Trophoblast cell (in vitro differentiated cells and primary cell): ENCODE data around the gene MTR.

Source experiments
- DNase-seq, 2 donors: peaks; one replicate each; pipeline ENCODE4 v3.0.0-alpha.2; 2016
- H2AFZ ChIP-seq: 2 replicates; pipeline ENCODE4 v1.6.1; 2013; ENCODE audit warnings: low read length, moderate library complexity, mild to moderate bottlenecking; ENCODE audit not compliant: insufficient read depth, poor library complexity
- H2AK5ac ChIP-seq: 2 replicates; pipeline ENCODE4 v1.6.1; 2013; ENCODE audit warnings: mild to moderate bottlenecking, low read length
- H2BK120ac ChIP-seq: 2 replicates; pipeline ENCODE4 v1.6.1; 2013; ENCODE audit warnings: low read length, mild to moderate bottlenecking, moderate library complexity; ENCODE audit not compliant: insufficient read depth, poor library complexity
- H2BK12ac ChIP-seq: 2 replicates; pipeline ENCODE4 v1.6.1; 2013; ENCODE audit warnings: mild to moderate bottlenecking, low read length, moderate library complexity
- H2BK5ac ChIP-seq: 2 replicates; pipeline ENCODE4 v1.6.1; 2013; ENCODE audit warnings: low read length, low read depth, moderate library complexity, mild to moderate bottlenecking; ENCODE audit not compliant: poor library complexity
- H3K14ac ChIP-seq: 2 replicates; pipeline ENCODE4 v1.6.1; 2013; ENCODE audit warnings: mild to moderate bottlenecking, low read length
- H3K18ac ChIP-seq: 2 replicates; pipeline ENCODE4 v1.6.1; 2013; ENCODE audit warnings: mild to moderate bottlenecking, low read length
- H3K23ac ChIP-seq: 2 replicates; pipeline ENCODE4 v1.6.1; 2013; ENCODE audit warnings: low read length
- H3K27ac ChIP-seq: 2 replicates; pipeline ENCODE4 v1.5.1; 2013; ENCODE audit warnings: low read depth, mild to moderate bottlenecking, inconsistent platforms, low read length, moderate library complexity
- H3K27me3 ChIP-seq: 2 replicates; pipeline ENCODE4 v1.6.1; 2013; ENCODE audit warnings: inconsistent platforms, mild to moderate bottlenecking, low read length, moderate library complexity; ENCODE audit not compliant: insufficient read depth
- H3K36me3 ChIP-seq, 2 experiments: 1 replicate in 1 of 2; 2 replicates in 1 of 2; pipeline ENCODE4 v1.6.1; 2013; ENCODE audit warnings: low read length in 2 of 2, mild to moderate bottlenecking in 2 of 2, moderate library complexity in 1 of 2; ENCODE audit not compliant: insufficient read depth in 2 of 2, control insufficient read depth in 1 of 2
- H3K4ac ChIP-seq: 2 replicates; pipeline ENCODE4 v1.6.1; 2013; ENCODE audit warnings: low read depth, mild to moderate bottlenecking, low read length, moderate library complexity
- H3K4me1 ChIP-seq, 2 experiments: 1 replicate in 1 of 2; 2 replicates in 1 of 2; pipeline ENCODE4 v1.6.1; 2013; ENCODE audit warnings: low read length in 2 of 2, mild to moderate bottlenecking in 2 of 2, moderate library complexity in 1 of 2; ENCODE audit not compliant: insufficient read depth in 2 of 2, control insufficient read depth in 1 of 2
- H3K4me2 ChIP-seq: 2 replicates; pipeline ENCODE4 v1.6.1; 2013; ENCODE audit warnings: inconsistent platforms, mild to moderate bottlenecking, low read length, moderate library complexity
- H3K4me3 ChIP-seq: 2 replicates; pipeline ENCODE4 v1.5.1; 2013; ENCODE audit warnings: mild to moderate bottlenecking, low read depth, low read length, inconsistent platforms
- H3K79me1 ChIP-seq: one replicate; pipeline ENCODE4 v1.6.1; 2013; ENCODE audit warnings: low read length
- H3K79me2 ChIP-seq: 2 replicates; pipeline ENCODE4 v1.6.1; 2013; ENCODE audit warnings: low read length, mild to moderate bottlenecking; ENCODE audit not compliant: control insufficient read depth, insufficient read depth, poor library complexity
- H3K9ac ChIP-seq: 2 replicates; pipeline ENCODE4 v1.6.1; 2013; ENCODE audit warnings: mild to moderate bottlenecking, low read length
- H3K9me3 ChIP-seq: 2 replicates; pipeline ENCODE4 v1.6.1; 2013; ENCODE audit warnings: low read depth, mild to moderate bottlenecking, control low read depth, inconsistent platforms, low read length; ENCODE audit not compliant: insufficient read depth
- H4K12ac ChIP-seq: 2 replicates; pipeline ENCODE4 v1.6.1; 2013; ENCODE audit warnings: low read depth, mild to moderate bottlenecking, low read length, moderate library complexity
- H4K8ac ChIP-seq: 2 replicates; pipeline ENCODE4 v1.6.1; 2013; ENCODE audit warnings: low read depth, mild to moderate bottlenecking, low read length, moderate library complexity
- H4K91ac ChIP-seq: one replicate; pipeline ENCODE4 v1.6.1; 2013; ENCODE audit warnings: low read depth, mild to moderate bottlenecking, low read length, moderate library complexity
- WGBS: extraction: QIAGEN DNeasy Blood & Tissue Kit; methylation state at CpG from one replicate; pipeline ENCODE4 v1.1.7; 2013; ENCODE audit warnings: missing lambda C conversion rate; ENCODE audit not compliant: insufficient read length, insufficient coverage; ENCODE audit errors: extremely low coverage; 5-methylcytosine and 5-hydroxymethylcytosine counted together

MTR gene

DNA sequence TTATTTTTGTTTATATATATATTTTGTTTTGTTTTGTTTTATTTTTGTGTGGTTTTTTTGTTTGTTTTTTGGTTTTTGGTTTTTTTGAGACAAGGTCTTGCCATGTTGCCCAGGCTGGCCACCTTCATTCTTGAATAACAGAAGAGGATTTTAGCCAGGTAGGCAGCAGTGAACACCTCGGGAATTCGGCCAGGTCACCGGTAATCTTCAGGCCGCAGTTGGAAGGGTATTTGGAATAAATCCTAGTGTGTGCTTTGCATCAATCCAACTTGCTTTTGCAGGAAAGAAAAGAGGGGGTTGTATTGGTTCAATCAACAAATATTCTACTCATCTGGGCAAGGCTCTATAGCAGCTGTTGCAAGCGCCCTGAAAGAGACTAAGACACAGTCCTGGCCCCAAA is 155.3 kb downstream of the MTR start:
- H3K23ac ChIP-seq: no peak overlapping the region
- no peak overlapping the region for H3K14ac ChIP-seq
- H4K91ac ChIP-seq: no peak overlapping the region
- no peak overlapping the region for H3K27ac ChIP-seq
- H2AFZ ChIP-seq: no peak overlapping the region
- no peak overlapping the region for H3K9ac ChIP-seq
- no peaks in the 10 kb centered on the region for H3K27me3 ChIP-seq
- no peaks in the 10 kb centered on the region for H3K36me3 ChIP-seq
- H4K8ac ChIP-seq: no peak overlapping the region
- no peak overlapping the region for H2BK12ac ChIP-seq
- H3K4ac ChIP-seq: no peak overlapping the region
- no peak for DNase-seq
- no peak overlapping the region for H3K18ac ChIP-seq
- no CpG with 5 or more reads among the region's 5 CpGs for WGBS
- H3K9me3 ChIP-seq: no peaks in the 10 kb centered on the region
- no peaks in the 10 kb centered on the region for H3K79me2 ChIP-seq
- H3K4me3 ChIP-seq: no peak overlapping the region
- no peak overlapping the region for H2BK120ac ChIP-seq
- no peak overlapping the region for H2AK5ac ChIP-seq
- H3K79me1 ChIP-seq: no peaks in the 10 kb centered on the region
- H3K4me1 ChIP-seq: peaks cover 3 to 11% of the 10 kb centered on the region in 2 experiments
- H4K12ac ChIP-seq: no peak overlapping the region
- H3K4me2 ChIP-seq: no peak overlapping the region
- H2BK5ac ChIP-seq: no peak overlapping the region

DNA sequence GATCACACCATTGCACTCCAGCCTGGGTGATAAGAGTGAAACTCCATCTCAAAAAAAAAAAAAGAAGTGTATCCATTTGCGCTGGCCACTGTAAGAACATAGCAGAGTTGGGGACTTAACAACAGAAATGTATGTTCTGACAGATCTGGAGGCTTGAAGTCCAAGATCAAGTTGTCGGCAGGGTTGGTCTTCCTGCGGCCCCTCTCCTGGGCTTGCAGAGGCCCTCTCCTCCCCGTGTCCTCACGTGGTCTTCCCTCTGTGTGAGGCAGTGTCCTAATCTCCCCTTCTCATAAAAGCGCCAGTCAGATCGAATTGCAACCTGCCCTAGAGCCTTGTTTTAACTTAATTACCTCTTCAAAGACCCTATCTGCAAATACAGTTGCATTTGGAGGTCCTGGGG is 156.6 kb downstream of the MTR start:
- no peak overlapping the region for H4K12ac ChIP-seq
- no peaks in the 10 kb centered on the region for H3K27me3 ChIP-seq
- no peak overlapping the region for H3K14ac ChIP-seq
- no peaks in the 10 kb centered on the region for H3K9me3 ChIP-seq
- no peak overlapping the region for H3K4me2 ChIP-seq
- no peak overlapping the region for H3K4ac ChIP-seq
- no peak overlapping the region for H4K91ac ChIP-seq
- no peak overlapping the region for H2AK5ac ChIP-seq
- WGBS: no CpG with 5 or more reads among the region's 7 CpGs
- H3K79me1 ChIP-seq: no peaks in the 10 kb centered on the region
- H3K9ac ChIP-seq: no peak overlapping the region
- H2BK12ac ChIP-seq: no peak overlapping the region
- no peak overlapping the region for H2BK5ac ChIP-seq
- H4K8ac ChIP-seq: no peak overlapping the region
- H3K79me2 ChIP-seq: no peaks in the 10 kb centered on the region
- no peaks in the 10 kb centered on the region for H3K36me3 ChIP-seq
- H3K27ac ChIP-seq: no peak overlapping the region
- H3K4me1 ChIP-seq: peaks cover 3 to 11% of the 10 kb centered on the region in 2 experiments
- no peak overlapping the region for H3K18ac ChIP-seq
- no peak overlapping the region for H2AFZ ChIP-seq
- no peak overlapping the region for H3K4me3 ChIP-seq
- no peak overlapping the region for H3K23ac ChIP-seq
- no peak overlapping the region for H2BK120ac ChIP-seq
- DNase-seq: no peak

DNA sequence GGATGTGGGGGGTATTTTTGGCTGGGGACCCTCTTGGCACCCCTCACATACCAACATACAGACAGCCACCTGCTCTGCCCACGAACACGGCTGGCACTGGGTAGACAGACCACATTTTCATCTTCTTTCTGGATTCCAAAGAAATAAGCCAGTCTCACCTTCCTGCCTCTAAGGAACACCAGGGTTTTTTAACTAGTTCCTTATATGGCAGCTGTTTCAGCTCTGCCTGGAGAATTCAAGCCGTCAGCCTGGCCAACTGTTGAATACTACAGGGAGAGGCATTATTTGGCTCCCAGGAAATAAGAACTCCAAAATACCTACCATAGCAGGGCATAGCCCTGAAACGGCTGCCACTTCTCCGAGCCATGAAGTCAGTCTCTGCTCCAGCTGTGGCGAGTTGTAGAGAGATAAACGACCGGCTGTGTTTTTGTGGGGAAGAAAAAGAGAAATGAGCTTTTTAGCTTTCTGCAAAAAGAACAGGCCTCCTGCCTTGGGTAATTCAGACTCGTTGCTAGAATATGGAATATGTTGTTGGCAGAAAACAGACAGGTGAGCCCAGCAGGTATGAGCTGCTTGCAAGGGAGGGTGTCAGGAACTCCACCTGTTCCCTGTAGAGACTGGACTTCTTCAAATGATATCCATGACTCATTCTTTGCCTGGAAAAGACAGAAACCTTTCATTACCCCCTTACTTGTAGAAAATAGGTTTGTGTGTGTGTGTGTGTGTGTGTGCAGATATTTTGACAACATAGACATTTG is 157.3 kb downstream of the MTR start:
- no peak overlapping the region for H2BK5ac ChIP-seq
- no peak overlapping the region for H3K4me3 ChIP-seq
- no peak overlapping the region for H3K18ac ChIP-seq
- H4K91ac ChIP-seq: no peak overlapping the region
- no peak overlapping the region for H3K4me2 ChIP-seq
- H3K4me1 ChIP-seq: peaks cover 3 to 11% of the 10 kb centered on the region in 2 experiments
- peak overlapping the region; percentile 52 for H2BK120ac ChIP-seq
- no CpG with 5 or more reads among the region's 9 CpGs for WGBS
- H3K27ac ChIP-seq: peak overlapping the region; percentile 30
- H3K36me3 ChIP-seq: no peaks in the 10 kb centered on the region
- H3K14ac ChIP-seq: no peak overlapping the region
- DNase-seq: no peak
- H3K79me1 ChIP-seq: no peaks in the 10 kb centered on the region
- H4K8ac ChIP-seq: no peak overlapping the region
- H3K9ac ChIP-seq: no peak overlapping the region
- no peak overlapping the region for H4K12ac ChIP-seq
- H3K79me2 ChIP-seq: no peaks in the 10 kb centered on the region
- no peaks in the 10 kb centered on the region for H3K27me3 ChIP-seq
- H3K4ac ChIP-seq: no peak overlapping the region
- no peak overlapping the region for H2AFZ ChIP-seq
- no peak overlapping the region for H2BK12ac ChIP-seq
- H3K9me3 ChIP-seq: no peaks in the 10 kb centered on the region
- no peak overlapping the region for H3K23ac ChIP-seq
- H2AK5ac ChIP-seq: no peak overlapping the region

GRCh38 chr1:236953151-236953700 is 158.1 kb downstream of the MTR start:
- Histone ChIP-seq H3K9me3 (no peaks in the 10 kb centered on the region), H3K79me2 (no peaks in the 10 kb centered on the region), H3K79me1 (no peaks in the 10 kb centered on the region), H4K8ac (no peak overlapping the region), H3K18ac (no peak overlapping the region), H2BK5ac (no peak overlapping the region), H2AK5ac (no peak overlapping the region), H3K23ac (no peak overlapping the region), H3K4ac (no peak overlapping the region), H3K9ac (no peak overlapping the region), H2BK120ac (no peak overlapping the region), H2AFZ (no peak overlapping the region), H4K91ac (no peak overlapping the region), H3K27ac (no peak overlapping the region), H3K27me3 (no peaks in the 10 kb centered on the region), H4K12ac (no peak overlapping the region), H3K14ac (no peak overlapping the region), H3K4me2 (no peak overlapping the region), H3K4me3 (no peak overlapping the region), H3K36me3 (no peaks in the 10 kb centered on the region), H2BK12ac (no peak overlapping the region), H3K4me1 (peaks cover 3 to 11% of the 10 kb centered on the region in 2 experiments)
- no CpG with 5 or more reads among the region's 2 CpGs for WGBS
- DNase-seq: no peak
